NCI-H2081 (cell line): Measurements from ENCODE around the gene TGOLN2.
A peak's percentile ranks its signal among the peaks of the same experiment; 100 is the strongest.
"Not testable (repeated sequence)": the region's sequence is repeated elsewhere in the genome, so short reads cannot be mapped to it uniquely, and the experiment has no call there.

ENCODE experiments used
- DNase-seq, 2 experiments: peaks; one replicate each; lab custom pipeline; 2025; lab: John Stamatoyannopoulos, UW

TGOLN2 gene

DNA sequence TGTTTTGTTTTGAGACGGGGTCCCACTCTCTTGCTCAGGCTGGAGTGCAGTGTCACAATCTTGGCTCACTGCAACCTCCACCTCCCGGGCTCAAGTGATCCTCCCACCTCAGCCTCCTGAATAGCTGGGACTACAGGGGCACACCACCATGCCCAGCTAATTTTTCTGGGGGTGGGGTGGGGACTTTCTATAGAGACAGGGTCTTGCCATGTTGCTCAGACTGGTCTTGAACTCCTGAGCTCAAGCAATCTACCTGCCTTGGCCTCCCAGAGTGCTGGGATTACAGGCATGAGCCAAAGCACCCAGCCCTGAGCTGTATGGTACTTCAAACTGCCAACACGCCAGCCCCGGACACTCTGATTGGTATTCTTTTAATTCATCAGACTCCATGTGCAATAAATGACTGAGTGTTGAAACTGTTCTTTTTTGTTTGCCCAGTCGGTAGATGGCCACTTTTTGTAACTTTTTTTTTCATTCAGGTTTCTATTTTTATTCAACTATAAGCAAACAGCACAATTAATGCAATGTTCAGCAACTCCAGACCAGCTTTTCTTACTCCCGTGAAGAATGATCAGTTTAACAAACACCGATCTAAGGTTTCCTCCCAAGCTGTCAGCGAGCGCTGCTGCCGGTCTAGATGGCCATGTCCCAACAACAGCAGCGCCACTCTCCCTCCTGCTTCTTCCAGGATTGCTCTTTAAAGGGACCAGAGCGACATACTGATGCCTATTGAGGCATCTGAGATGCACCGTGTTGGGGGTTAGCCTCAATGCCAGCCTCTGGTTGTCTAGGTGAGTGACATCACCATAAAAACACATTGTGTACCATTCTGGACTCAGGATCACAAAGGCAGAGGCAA is 12.5 kb upstream of the TGOLN2 start:
- DNase-seq: no peak

DNA sequence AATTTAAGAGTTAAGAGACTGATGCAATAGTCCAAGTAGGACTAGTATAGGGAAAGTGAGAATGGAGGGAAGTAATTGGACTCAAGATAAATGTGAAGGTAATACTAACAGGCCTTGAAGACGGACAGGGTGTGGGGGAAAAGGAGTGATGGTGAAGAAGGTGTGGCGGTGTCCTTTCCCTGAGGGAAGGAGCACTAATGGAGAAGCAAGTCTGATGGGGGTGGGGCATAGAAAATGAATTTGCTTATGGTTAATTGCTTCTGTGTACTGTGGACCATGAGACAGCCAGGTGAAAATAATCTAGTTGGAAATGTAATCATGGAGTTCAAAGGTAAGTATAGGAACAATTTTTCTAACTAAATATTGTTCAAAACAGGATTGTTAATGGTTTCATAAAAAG is 7.1 kb upstream of the TGOLN2 start:
- DNase-seq: no peak

DNA sequence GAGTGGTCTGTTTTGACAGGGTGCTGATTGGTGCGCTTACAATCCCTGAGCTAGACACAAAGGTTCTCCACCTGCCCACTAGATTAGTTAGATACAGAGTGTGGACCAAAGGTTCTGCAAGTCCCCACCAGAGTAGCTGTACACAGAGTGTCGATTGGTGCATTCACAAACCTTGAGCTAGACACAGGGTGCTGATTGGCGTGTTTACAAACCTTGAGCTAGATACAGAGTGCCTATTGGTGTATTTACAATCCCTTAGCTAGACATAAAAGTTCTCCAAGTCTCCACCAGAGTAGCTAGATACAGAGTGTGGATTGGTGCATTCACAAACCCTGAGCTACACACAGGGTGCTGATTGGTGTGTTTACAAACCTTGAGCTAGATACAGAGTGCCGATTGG is 6.1 kb upstream of the TGOLN2 start:
- not testable (repeated sequence) for DNase-seq

- DNase-seq: no peak
Measured at GRCh38 chr2:85330839-85331636, 3.2 kb upstream of the TGOLN2 start.

DNA sequence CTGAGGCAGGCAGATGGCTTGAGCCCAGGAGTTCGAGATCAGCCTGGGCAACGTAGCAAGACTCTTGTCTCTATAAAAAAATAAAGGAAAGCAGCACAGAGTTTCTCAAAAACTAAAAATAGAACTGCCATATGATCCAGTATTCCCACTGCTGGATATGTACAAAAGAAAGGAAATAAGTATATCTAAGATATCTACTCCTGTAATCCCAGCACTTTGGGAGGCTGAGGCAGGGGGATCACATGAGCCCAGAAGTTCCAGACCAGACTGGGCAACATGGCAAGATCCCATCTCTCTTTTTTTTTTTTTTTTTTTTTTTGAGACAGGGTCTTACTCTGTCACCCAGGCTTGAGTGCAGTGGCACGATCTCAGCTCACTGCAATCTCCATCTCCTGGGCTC is 1.9 kb upstream of the TGOLN2 start:
- DNase-seq: not testable (repeated sequence)

GRCh38 chr2:85329181-85329651 is 1.4 kb upstream of the TGOLN2 start:
- no peak for DNase-seq

DNA sequence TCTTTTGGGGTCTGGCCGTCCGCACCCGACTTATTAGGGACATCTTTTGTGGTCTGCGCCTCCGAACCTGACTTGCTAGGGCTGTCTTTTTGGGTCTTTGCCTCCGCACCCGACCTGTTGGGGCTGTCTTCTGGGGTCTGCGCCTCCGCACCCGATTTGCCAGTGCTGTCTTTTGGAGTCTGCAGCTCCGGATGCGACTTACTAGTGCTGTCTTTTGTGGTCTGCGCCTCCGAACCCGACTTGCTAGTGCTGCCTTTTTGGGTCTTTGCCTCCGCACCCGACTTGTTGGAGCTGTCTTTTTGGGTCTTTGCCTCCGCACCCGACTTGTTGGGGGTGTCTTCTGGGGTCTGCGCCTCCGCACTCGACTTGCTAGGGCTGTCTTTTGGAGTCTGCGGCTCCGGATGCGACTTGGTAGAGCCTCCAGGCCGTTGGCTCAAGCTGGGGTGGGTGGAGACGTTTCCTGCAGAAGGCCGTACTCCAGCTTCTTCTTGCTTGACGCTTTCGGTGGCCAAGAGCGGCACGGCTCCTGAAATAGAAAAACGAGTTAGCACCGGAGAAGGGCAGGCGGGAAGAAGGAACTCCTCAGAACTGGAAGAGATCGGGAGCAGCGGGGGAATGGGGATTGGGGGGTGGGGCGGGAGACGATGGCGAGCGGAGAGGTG is 498 bp downstream of the TGOLN2 start:
- peak; percentile 4 to 42 for DNase-seq

DNA sequence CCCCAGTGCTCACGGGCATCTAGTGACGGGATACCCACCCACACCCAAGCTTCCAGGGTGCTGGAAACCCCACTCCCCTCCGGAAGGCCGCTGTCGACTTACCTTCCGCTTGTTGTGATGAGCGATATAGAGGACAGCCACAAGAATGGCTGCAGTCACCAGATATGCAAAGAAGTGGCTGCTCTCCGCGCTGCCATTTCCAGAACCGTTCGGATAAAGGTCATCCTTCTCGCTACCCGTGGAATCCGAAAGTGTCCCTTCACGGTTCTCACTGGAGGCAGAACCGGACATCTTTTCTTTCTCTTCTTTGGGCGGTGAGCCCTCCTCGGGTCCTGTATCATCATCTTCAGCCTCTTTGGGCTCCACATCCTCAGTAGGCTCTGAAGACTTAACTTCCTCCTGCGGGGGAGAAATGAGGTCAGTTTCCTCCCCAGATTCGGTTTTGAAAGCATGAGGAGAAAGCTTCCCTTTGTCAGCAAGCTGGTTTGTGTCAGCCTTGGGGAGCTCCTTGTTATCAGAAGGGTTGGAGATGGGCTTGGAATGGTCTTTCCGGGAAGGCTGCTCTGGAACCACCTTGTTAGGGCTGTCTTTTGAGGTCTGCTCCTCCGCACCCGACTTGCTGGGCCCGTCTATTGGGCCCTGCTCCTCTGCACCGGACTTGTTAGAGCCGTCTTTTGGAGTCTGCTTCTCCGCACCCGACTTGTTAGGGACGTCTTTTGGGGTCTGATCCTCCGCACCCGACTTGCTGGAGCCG is 1.2 kb downstream of the TGOLN2 start:
- DNase-seq: no peak

DNA sequence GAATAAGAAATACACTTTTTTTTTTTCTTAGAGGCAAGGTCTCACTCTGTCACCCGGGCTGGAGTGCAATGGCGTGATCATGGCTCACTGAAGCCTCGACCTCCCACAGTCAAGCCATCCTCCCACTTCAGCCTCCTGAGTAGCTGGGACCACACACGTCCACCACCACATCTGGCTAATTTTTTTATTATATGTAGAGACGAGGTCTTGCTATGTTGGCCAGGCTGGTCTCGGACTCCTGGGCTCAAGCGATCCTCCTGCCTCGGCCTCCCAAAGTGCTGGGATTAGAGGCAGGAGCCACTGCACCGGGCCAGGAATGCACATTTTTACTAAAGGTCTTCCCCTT is 2.4 kb downstream of the TGOLN2 start:
- no peak for DNase-seq

DNA sequence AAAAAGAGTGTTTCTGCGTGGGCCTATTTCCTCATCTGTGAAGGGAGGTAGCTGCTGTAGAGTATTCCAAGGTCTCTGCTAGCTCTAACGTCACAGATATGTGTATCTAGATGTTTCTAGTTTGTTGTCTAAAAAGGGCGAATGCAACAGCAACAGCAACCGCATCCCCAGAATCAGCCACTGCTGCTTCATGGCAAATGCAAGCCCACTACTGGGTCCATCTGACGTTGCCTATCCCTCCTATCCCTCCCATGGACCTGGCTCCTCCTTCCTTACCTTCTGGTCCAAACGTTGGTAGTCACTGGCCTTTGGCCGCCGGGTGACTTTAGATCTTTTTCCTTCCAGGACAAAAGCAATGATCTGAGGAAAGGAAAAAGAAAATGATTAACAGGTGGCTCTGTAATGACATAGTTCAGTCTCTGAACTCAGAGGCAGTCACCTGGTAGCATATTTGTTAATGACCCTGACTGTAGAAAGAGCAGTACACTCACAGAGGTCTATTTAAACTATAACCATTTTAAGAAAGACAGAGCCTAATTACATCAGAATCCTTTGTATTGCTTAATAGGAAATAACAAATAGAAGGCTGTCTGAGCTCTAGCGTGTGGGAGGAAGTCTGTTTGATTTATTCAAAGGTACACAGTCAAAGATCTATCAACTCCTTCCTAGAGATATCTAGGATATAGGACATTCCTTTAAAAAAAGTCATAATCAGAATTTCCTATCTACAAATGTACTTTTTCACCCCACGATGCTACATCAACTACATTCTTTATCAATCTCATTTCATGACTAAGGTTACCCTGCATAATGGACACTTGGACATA is 2.9 kb downstream of the TGOLN2 start:
- no peak for DNase-seq

GRCh38 chr2:85323988-85324367 is 3.8 kb downstream of the TGOLN2 start:
- DNase-seq: not testable (repeated sequence)

GRCh38 chr2:85323351-85323987 is 4.3 kb downstream of the TGOLN2 start:
- DNase-seq: no peak

DNA sequence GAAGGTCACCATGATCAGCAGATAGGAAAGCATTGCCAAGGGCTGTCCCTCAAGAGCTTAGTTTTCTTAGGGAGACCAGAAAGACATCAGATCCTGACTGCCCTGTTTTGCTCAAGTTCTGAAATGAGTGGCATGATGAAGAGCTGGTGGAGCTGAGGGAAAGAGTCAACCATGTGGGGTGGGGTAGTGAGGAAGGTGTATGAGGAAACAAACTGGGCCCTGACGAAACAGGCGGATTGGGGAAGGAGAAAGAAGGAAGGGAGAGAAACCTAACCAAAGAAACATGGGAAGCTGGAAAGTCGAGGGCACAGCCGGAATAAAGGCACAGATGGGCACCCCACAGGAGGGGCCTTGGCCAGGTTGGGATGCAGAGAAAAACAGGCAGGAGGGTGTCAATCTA is 8.0 kb downstream of the TGOLN2 start:
- DNase-seq: no peak

DNA sequence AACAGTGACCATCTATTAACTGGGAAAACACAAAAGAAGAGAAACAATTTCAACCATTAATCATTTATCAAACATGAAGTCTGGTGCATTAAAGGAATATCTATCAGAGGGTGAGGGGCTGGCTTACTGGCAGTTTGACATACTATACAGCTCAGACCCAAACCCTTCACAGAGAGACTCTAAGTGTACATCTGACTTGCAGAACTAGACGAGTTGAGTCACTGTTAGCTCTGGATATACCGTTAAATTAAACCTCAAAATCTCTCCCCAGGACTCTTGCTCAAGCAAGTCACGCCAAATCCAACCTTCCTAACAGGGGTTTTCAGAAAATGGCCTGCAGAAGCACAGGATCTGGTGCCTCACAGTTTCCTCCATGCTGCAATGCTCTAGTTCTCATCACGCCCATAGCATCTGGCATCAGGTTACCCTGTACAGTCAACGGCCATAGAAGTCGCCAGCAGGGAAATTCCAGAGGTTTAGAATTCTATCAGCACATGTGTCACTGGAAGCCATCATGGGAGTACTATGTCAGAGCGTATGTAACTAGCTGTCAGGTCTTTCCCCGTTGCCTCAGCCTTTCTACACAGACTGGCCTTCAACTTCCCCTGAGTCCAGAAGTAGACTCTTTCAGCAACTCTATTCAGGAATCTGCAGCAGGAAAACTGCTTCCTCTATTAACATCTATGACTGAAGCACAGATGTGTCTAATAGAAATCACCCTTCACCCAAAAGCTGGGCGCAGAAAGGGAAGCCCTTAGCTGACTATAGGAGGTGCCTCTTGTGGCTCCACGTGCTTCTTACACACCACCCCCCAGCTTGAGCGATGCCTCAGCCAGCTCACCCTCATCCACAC is 9.3 kb downstream of the TGOLN2 start:
- no peak for DNase-seq

DNA sequence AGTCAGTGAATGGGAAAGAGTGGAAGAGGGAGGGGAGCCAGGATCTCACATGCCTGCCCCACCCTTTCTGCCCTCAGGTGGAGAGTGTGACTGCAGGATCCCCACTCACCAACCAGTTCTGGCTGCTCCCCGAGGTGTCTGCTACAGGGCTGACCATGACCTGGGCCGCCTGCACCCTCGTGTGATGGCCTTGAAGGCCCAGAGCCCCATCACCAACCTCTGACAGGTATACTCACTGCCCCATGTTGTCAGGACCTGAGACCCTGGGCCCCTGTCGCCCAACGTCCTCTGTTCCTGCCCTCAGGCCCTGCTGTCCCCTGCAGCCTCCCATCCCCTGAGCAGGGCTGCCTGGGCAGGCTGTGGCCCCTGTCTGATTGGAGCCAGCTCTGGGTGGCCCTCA is 11.9 kb downstream of the TGOLN2 start:
- DNase-seq: not testable (repeated sequence)

- no peak for DNase-seq
Measured at GRCh38 chr2:85314884-85315242, 12.9 kb downstream of the TGOLN2 start.

- no peak for DNase-seq
Measured at GRCh38 chr2:85312404-85312803, 15.4 kb downstream of the TGOLN2 start.

- DNase-seq: no peak
Measured at GRCh38 chr2:85310330-85310729, 17.5 kb downstream of the TGOLN2 start.

DNA sequence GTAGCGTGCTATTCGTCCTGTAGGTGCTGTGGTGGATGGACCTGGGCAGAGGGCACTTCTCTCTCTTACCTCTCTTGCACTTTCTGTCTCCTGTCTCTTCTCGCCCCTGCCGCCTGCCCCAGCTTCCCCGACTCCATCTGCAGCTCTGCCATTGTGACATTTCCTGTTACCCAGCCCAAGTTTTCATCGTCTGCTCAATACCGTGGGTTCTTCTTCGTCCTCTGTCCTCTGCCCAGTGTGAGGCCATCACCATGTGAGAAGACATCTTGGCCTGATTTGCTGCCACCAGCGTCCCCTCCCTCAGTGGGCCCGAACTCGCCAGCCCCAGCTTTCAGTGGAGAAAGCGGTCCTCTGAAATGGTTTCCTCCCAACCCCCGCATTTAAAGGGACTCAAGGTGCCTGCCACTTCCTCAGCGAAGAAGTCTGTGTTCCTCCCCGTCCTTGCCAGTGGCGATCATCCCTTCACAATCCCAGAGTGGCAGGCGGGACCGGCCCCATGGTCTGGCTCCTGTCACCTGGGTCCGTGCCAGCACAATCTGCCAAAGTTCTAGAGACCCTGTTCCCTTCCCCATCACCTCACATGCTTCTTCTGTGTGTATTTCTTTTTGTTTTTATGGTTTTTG is 18.0 kb downstream of the TGOLN2 start:
- no peak for DNase-seq
